GM20431 (cell line): ENCODE measurements around the gene PWWP2B.

Experiments used
- in situ Hi-C: fragments of 300-500 bp; cut with MseI, MboI; formaldehyde crosslinking; loops from one replicate; pipeline ENCODE4 v1.15.0; 2020; ENCODE audit warnings: low sequenced_read_pairs; ENCODE audit not compliant: unreplicated experiment

PWWP2B gene

DNA sequence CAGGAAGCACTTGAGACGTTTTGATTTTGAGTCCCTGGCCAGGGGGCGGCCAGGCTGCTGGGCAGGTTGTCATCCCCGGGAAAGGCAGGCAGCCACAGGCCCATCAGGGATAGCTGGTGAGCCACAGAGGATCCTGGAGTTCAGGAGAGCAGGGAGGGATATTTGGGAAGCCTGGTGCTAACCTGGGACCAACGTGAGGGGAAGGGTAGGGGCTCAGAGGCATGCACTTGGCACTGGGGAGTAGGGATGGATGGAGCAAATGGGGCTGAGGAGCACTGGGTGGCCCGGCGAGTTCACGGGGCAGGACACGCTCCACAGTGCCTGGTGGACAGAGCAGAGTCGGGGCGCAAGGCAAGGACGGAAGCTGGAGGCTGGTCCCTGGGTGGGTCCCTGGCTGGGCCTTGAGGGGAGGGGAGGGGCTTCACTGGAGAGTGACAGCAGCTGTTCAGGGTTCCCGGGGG lies 34.8 kb upstream of the PWWP2B start:
- in situ Hi-C loops = no loop called here

GRCh38 chr10:132363376-132363775 lies 33.6 kb upstream of the PWWP2B start:
- in situ Hi-C loops = no loop called here

DNA sequence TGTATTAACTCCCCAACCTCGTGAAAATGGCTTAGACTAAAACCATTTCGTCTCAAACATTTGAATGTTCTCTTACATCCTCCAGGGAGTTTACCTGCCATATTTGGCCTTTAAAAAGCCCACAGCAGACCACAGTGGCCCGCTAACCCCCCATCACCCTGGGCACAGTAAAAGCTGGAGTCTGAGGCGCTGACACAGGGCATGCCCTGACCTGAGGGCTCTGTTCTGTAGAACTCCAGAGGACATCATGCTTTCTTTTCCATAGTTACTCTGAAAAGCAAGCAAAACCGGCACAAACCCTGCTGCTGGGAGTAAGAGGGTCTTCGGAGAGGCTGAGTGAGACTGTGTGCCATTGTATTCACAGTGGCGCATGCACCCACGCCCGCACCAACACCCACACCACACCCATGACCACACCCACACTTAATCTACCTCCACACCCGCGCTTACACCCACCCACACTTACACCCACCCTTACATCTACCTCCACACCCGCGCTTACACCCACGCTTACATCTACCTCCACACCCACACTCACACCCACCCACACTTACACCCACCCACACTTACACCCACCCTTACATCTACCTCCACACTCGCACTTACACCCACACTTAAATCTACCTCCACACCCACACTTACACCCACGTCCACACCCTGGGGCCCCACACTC lies 32.9 kb upstream of the PWWP2B start:
- in situ Hi-C loops = no loop called here

- in situ Hi-C loops = no loop called here
Observed at GRCh38 chr10:132364594-132364970, 32.4 kb upstream of the PWWP2B start.

DNA sequence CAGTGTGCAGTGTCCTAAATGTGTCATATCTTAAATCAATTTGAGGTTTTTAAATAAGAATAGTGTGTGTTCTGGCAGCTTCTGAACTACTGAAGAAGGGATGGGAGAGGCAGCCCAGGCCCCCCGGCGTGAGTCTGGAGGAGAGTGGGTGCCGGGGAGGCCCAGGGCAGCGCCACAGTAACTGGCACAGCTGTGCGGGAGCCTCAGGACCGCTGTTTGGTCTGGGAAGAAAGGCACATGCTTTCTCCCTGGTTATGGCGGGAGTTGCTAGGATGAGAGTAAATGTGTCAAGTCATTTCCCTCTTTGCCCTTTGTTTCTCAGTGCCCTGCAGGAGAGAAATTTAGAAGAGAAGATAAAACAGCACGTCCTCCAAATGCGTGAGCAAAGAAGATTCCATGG lies 31.9 kb upstream of the PWWP2B start:
- in situ Hi-C loops = no loop called here

DNA sequence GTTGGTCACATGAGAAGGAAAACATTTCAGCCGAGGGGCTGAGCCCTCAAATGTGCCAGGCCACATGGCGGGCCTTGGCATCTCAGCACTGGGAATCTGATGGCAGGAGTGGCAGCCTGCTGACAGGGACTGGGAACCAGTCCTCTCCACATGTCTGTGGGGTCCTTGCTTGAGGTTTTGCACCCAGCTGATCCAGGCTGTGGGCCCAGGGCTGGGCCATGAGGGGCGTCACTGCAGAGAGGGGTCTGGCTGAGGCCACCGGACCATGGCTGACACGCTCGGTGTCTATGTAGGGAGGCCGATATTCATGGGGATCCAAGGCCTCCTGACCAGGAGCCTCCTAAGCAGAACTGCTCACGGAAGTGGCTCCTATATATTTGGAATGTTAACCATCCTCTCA lies 31.0 kb upstream of the PWWP2B start:
- in situ Hi-C loops = no loop called here

- in situ Hi-C loops = no loop called here
Observed at GRCh38 chr10:132366499-132366898, 30.5 kb upstream of the PWWP2B start.

- in situ Hi-C loops = no loop called here
Observed at GRCh38 chr10:132368391-132368790, 28.6 kb upstream of the PWWP2B start.

DNA sequence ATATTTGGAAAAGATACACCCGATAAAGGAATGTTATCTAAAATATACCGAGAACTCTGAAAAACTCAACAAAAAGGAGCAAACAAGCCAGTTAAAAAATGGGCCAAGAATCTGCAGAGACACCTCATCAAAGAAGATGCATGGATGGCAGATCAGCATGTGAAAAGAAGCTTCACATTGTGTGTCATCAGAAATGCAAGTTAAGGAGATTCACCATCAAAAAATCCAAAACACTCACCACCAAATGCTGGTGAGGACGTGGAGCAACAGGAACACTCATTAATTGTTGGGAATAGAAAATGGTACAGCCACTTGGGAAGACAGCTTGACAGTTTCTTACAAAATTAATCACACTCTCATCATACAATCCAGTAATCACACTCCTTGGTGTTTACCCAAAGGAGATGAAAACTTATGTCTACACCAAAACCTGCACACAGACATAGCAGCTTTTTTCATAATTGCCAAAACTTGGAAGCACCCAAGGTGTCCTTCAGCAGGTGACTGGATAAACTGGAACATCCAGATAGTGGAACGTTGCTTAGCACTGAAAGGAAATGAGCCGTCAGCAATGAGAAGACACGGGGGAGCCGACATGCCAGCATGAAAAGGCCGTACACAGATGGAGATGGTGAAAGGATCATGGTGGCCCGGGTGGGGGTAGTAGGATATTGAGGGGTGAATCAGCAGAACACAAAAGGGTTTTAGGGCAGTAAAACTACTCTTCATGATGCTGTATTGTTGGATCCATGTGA lies 27.9 kb upstream of the PWWP2B start:
- in situ Hi-C loops = no loop called here

- in situ Hi-C loops = no loop called here
Observed at GRCh38 chr10:132369636-132370185, 27.3 kb upstream of the PWWP2B start.

GRCh38 chr10:132370426-132371340 lies 26.3 kb upstream of the PWWP2B start:
- in situ Hi-C loops = no loop called here

GRCh38 chr10:132371641-132372081 lies 25.3 kb upstream of the PWWP2B start:
- in situ Hi-C loops = no loop called here

DNA sequence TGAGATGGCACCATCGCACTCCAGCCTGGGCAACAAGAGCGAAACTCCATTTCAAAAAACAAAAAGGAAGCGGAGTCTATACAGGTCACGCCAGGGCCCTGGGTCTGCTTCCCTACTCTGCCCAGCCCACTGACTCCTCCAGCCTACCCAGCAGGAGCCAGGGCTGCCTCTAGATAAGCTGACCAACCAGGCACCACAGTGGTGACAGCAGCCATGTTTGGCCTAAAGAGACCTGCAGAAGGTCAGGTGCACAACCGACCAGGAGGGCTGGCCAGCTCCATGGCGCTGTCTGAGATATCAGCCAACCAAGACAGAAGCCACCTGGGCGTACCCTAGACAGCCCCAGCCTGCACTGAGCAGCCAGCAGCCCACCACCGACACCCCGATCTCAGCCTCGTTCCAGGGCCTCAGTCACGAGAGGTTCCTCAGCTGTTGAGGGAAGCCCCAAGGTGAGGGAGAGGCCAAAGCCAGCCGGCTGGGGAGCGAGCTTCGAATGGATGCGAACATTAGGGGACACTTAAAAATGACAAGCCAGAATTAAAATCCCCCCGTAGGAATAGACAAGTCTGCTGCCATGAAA lies 24.4 kb upstream of the PWWP2B start:
- in situ Hi-C loops = no loop called here

GRCh38 chr10:132373241-132373955 lies 23.6 kb upstream of the PWWP2B start:
- in situ Hi-C loops = no loop called here

DNA sequence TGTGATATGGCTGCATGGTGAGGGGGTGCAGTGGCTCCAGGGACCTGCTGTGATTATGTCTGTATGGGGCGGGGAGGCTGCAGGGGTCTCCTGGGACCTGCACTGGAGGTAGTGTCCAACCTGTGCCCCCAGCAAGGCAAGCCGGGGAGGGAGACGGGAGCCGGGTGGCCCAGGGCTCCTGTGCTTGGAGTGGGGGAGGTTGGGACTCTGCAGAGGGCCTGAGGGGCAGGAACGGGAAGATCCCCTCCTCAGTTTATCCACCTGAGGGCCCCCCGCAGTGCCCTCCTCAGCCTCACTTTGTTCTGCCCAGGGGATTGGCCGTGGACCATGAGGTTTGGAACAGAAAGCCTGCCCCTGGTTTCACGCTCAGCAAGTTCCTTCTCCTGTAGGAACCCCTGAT lies 22.8 kb upstream of the PWWP2B start:
- in situ Hi-C loops = no loop called here

GRCh38 chr10:132374612-132375011 lies 22.4 kb upstream of the PWWP2B start:
- in situ Hi-C loops = no loop called here

- in situ Hi-C loops = no loop called here
Observed at GRCh38 chr10:132375116-132375794, 21.7 kb upstream of the PWWP2B start.

- in situ Hi-C loops = no loop called here
Observed at GRCh38 chr10:132375795-132376297, 21.2 kb upstream of the PWWP2B start.

DNA sequence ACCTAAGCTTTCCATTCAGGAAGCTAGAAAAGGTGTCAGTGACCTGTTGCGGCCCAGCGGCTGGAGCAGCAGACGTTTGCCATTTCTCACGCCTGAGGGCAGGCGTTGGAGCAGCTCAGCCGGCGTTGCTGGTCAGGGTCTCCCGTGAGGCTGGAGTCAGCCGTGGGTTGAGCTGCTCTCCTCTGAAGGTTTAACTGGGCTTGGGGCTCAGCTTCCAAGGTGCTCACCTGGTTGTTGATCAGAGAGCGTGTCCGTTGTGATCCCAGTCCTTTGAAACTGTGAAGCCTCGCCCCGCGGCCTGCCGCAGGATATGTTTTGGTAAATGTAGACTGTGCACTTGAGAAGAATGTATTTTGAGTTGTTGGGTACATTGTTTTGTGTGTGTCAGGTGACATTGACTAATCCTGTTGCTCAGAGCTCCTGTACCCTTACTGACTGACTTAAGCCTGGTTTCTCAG lies 20.6 kb upstream of the PWWP2B start:
- in situ Hi-C loops = no loop called here
